Coronary artery (tissue), 2 donors: ENCODE measurements around the gene UTRN.

ENCODE experiments used
- DNase-seq: peaks from one replicate; pipeline ENCODE4 v3.0.0-alpha.2; 2017; ENCODE audit warnings: low spot score
- H3K27ac ChIP-seq, 2 donors: fragments of 200-600 bp; sonication (generic); one replicate each; pipeline ENCODE4 v1.5.1; 2016 to 2019
- H3K4me3 ChIP-seq: fragments of 200-600 bp; sonication (generic); 2 replicates; pipeline ENCODE4 v1.5.1; 2016; ENCODE audit warnings: mild to moderate bottlenecking, moderate library complexity
- TF ChIP-seq, protein P1 (sequence below): fragments of 200-600 bp; sonication (generic); IDR thresholded peaks from one replicate; pipeline ENCODE4 v1.5.1; 2019; ENCODE audit warnings: antibody characterized with exemption

Gene UTRN

DNA sequence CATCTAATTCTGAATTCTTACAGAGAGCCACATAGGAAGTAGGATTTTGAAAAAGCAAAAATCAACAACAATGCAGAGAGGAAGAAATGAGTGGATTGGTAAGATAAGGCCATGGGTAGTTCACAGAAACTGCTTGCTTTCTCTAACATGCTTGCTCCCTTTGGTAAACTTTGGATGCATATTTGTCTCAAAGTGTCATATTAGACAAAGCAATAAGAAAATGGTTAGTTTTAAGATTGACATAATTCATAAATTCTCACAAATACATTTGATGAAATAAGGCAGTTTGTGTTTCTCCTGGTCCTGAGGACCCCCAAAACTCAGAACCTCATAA, 31.7 kb downstream of the UTRN start:
- TF ChIP-seq, protein P1, sequence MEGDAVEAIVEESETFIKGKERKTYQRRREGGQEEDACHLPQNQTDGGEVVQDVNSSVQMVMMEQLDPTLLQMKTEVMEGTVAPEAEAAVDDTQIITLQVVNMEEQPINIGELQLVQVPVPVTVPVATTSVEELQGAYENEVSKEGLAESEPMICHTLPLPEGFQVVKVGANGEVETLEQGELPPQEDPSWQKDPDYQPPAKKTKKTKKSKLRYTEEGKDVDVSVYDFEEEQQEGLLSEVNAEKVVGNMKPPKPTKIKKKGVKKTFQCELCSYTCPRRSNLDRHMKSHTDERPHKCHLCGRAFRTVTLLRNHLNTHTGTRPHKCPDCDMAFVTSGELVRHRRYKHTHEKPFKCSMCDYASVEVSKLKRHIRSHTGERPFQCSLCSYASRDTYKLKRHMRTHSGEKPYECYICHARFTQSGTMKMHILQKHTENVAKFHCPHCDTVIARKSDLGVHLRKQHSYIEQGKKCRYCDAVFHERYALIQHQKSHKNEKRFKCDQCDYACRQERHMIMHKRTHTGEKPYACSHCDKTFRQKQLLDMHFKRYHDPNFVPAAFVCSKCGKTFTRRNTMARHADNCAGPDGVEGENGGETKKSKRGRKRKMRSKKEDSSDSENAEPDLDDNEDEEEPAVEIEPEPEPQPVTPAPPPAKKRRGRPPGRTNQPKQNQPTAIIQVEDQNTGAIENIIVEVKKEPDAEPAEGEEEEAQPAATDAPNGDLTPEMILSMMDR, result no peak
- H3K4me3 ChIP-seq, result no peak overlapping the region
- DNase-seq, result no peak
- no peak overlapping the region for H3K27ac ChIP-seq

DNA sequence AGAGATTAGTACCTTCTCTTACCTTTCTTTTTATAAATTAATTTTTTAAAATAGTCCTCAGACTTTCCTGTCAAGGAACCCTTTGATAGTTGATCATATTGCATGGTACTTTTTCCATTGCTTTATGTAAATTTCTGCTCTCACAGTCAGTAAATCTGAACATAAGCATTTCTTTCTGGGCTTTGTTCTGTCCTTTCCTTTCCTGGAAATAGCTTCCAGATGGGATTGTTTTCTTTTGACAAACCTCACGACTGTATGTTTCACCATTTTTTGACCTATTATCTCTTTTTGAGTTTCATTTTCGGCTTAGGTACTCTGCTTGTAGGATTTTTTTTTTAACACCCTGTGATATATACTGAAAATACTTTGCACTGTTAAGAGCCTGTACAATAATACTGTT, 32.6 kb downstream of the UTRN start:
- TF ChIP-seq, protein P1, result no peak
- H3K27ac ChIP-seq, result no peak overlapping the region
- no peak overlapping the region for H3K4me3 ChIP-seq
- no peak for DNase-seq

DNA sequence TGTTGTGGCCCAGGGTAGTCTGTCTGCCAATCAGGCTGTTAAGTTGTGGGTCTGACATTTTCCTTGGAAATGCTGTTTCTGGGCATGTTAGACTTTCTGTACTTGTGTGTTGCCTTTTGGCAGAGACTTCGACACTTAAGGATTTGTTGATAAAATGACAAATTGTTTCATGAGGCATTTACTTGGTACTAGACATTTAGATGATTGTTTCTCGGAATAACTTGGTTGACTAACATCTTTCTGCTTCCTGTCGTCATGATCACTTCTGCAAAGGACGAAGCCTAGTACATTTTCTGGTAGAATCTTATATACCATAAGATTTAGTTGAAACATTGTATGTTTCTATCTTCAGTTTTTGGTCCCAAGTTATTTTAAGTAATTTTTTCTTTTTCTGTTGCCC, 34.1 kb downstream of the UTRN start:
- Histone ChIP-seq H3K4me3 (no peak overlapping the region), H3K27ac (no peak overlapping the region)
- TF ChIP-seq, protein P1, result no peak
- no peak for DNase-seq

DNA sequence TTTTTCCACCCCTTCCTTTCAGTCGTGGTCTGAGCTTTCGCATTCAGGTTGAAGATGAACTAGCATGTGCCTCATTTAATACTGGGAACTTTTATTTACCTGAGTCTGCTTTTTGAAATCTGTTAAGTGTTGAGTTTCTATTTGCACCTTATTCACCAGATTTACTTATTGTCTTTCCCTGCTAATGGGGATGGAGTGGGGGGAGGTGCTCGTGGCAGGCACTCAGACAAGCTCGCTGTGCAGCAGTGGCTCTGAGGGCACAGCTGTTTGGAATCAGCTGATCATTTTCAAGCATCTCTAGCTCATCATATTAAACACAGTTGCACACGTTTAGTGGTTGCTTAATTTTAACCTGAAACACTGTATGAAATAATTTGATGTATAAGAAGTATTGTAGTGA, 35.6 kb downstream of the UTRN start:
- TF ChIP-seq, protein P1, result no peak
- no peak overlapping the region for H3K27ac ChIP-seq
- no peak for DNase-seq

DNA sequence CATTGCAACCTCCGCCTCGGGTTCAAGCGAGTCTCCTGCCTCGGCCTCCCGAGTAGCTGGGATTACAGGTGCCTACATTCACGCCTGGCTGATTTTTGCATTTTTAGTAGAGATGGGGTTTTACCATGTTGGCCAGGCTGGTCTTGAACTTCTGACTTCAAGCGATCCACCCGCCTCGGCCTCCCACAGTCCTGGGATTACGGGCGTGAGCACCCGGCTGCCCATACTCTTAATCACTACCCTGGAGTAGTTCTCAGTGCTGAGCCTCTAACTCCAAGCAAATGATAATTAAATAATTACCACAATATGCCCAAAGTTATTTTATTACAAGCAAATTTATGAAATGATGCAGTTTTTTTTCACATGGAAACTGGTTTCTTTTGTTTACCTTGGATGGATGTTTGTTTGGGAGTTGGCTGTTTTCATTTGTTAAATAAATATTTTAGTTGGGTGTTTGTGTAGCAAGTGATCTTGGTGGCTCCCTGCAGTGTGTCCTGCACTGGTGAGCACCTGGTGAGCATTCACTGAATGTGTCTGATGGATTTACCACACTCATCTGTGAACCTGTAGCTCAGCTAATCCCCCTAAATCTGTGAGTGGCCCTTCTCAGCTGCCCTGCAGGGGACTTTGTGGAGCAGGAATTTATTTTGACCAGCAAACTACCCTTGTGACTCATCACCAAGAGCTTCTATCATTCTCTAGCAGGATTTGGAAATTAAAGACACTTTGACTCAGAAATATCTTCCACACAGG, 36.9 kb downstream of the UTRN start:
- DNase-seq, result no peak
- no peak overlapping the region for H3K4me3 ChIP-seq
- TF ChIP-seq, protein P1, result no peak
- no peak overlapping the region for H3K27ac ChIP-seq

More for the DNA sequence above, 35.6 kb downstream of the UTRN start:
- no peak overlapping the region for H3K4me3 ChIP-seq

DNA sequence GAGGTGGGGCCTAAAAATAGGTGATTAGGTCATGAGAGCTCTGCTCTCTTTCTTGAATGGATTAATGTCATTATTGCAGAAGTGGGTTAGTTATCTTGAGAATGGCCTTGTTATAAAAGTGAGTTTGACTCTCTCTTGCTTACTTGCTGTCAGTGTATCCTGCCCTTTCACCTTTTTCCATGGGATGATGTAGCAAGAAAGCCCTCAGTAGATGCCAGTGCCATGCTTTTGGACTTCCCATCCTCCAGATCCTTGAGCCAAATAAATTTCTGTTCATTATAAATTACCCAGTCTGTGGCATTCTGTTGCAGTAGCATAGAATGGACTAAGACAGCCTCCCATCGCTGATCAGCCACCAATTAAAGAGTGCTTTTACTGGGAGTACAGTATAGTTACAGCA, 40.1 kb downstream of the UTRN start:
- Histone ChIP-seq H3K27ac (no peak overlapping the region), H3K4me3 (no peak overlapping the region)
- no peak for DNase-seq
- TF ChIP-seq, protein P1, result no peak

DNA sequence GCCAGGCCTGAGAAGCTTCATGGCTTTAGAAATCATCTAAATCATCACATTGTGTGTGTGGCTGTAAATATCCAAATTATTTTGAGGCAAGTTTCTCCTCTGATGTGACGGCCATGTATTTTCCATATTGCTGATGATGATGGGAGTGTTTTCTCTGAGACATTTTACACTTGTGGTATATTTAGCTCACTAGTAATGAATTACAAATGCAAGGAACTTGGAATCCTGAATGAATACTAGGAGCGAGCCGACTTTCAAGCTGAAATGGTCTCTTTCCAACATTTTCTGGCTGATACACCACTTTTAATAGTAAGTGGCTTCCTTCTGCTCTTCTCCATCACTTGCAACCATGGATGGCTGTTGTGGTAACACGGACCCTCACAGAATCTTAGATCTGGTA, 41.3 kb downstream of the UTRN start:
- TF ChIP-seq, protein P1, result no peak
- no peak for DNase-seq
- Histone ChIP-seq H3K4me3 (no peak overlapping the region), H3K27ac (no peak overlapping the region)
